CD4-positive, alpha-beta T cell treated with Interleukin-4 for 1 hour (primary cell): Measurements from ENCODE around the gene SLC35A5.

Experiments used
- DNase-seq, 2 donors: peaks; one replicate each; pipeline ENCODE4 v3.0.0-alpha.2; 2020 to 2022

The SLC35A5 gene

GRCh38 chr3:112579232-112579631 lies 17.4 kb downstream of the SLC35A5 start:
- peak in 1 of 2 donors; percentile 12 for DNase-seq

DNA sequence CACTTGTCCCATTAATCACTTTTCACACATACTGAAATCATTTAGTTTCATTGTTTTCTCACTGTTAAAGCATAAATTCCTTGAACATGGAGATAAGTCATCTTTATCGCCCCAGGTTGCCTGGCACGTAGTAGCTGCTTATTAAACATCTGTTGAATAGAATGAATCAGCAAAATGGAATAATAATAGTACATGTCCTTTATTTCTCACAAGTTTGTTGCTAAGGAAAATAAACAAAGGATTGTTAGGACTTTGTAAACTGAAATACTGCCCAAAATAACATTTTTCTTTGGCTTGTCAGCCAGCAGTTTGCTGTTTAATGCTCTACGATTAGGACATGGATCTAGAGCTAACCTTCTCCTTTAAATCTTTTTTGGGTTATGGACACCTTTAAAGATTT lies 17.9 kb downstream of the SLC35A5 start:
- DNase-seq = no peak

- peak; percentile 12 to 36 for DNase-seq
These were observed 20.5 kb downstream of the SLC35A5 start for GRCh38 chr3:112582244-112582874.

DNA sequence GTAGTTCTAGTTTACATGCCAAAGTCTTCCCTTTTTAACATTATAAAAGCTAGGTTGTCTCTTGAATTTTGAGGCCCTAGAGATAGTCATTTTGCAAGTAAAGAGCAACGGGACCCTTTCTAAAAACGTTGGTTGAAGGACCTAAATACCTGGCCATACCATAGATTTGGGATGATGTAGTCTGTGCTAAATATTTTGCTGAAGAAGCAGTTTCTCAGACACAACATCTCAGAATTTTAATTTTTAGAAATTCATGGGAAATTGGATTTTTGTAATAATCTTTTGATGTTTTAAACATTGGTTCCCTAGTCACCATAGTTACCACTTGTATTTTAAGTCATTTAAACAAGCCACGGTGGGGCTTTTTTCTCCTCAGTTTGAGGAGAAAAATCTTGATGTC lies 21.3 kb downstream of the SLC35A5 start:
- DNase-seq = no peak

GRCh38 chr3:112585782-112586181 lies 23.9 kb downstream of the SLC35A5 start:
- DNase-seq = no peak

DNA sequence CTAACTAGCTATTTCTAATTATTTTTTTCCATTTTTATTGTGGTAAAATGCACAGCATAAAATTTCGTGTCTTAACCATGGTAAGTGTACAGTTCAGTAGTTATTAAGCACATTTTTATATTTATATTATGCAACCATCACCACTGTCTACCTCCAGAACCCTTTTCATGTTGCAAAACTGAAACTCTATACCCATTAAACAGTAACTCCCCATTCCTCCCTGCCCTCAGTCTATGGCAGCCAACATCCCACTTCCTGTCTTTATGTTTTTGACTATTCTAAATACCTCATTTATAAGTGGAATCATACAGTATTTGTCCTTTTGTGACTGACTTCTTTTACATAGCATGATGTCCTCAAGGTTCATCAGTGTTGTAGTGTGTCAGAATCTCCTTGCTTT lies 25.5 kb downstream of the SLC35A5 start:
- DNase-seq = no peak

DNA sequence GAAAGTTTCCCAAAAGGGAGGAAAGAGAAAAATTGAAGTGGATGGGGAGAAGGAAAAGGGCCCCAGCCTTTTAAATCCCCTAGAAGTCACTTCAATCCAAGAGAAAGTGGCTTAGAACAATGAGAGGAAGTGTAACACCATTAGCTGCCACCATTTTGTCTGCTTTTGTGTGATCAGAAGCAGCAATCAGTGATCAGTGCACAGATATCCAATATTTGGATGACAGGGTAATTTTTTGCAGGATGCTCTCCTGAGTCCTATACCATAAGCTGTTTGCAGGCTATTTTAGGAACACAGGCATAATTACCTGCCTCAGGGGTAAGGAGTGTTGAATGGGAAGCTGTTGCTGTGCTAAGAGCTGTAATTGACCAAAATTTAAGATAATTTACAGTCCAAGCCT lies 31.4 kb downstream of the SLC35A5 start:
- no peak for DNase-seq

DNA sequence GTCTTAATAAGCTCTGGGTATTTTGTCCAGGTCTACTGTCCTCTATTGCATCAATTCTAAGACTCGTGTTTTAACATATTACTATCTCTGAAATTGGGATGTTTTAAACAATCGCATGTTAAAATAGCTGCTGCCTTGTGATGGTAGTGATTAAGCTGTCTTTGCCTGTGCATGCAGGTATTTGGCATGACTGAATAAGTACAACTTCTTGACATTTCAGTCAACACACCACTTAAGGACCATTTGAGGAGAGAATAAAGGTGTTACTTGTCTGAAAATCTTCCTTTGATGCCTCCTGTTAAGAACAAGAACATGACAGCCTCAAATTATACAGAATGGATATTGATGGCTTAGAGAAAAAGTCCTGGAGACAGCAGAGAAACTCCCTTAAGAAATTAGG lies 33.0 kb downstream of the SLC35A5 start:
- no peak for DNase-seq

DNA sequence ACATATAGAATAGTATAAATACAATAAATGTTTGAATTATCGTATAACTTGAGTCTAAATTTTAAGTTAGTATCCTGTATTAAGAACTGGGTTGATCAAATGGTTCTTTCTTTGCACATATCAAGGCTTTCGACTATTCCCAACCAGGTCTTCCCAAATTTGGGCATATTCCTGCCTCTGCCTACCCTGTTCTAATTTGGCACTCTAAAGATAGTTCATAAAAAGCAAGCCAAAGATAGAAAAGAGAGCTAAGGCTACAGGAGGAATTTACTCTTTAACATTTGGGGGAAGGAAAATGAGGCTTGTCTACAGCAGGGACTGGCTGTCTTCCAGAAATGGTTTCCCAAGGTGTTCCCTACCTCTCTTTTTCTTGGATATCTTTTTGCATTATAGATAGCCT lies 36.1 kb downstream of the SLC35A5 start:
- DNase-seq = no peak

DNA sequence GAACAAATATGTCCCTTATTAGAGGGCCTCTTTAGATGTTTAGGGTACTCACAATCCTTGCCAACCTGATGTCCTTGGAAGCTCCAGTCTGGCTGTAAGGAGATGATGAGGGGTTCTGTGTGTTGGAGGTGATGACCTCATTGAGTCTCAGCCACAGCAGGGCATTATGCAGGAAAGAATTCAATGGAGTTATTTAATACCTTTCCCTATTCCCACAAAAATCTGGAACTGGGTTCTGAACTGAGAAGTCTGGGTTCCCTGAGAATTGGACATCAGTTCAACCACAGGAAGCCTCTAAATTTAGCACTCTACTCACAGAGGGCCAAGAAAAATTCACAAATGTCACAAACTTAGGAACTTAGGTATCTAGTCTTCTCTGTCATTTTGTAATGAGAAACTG lies 36.9 kb downstream of the SLC35A5 start:
- DNase-seq = no peak

- no peak for DNase-seq
These were observed 40.5 kb downstream of the SLC35A5 start for GRCh38 chr3:112602217-112602838.

GRCh38 chr3:112604536-112604935 lies 42.7 kb downstream of the SLC35A5 start:
- no peak for DNase-seq

- DNase-seq = no peak
These were observed 43.4 kb downstream of the SLC35A5 start for GRCh38 chr3:112605285-112605684.

GRCh38 chr3:112606098-112606497 lies 44.3 kb downstream of the SLC35A5 start:
- no peak for DNase-seq

DNA sequence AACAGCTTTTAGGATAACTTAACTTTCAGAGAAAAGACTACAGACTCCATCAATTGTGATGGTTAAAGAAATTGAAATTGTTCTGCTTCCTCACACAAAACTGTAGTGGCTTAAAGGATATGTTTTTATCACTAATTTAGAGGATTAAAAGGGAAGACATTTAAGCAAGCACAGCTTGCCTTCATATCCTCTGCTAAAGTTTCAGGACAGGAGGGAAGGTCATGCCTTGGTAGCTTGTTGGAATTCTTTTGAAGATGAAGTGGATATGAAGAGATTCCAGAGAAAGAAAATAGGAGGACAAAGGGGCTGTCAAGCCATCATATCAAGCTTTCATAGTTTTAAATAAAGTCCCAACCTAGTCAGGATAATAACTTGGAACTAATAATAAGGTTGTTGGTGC lies 46.0 kb downstream of the SLC35A5 start:
- DNase-seq = no peak

DNA sequence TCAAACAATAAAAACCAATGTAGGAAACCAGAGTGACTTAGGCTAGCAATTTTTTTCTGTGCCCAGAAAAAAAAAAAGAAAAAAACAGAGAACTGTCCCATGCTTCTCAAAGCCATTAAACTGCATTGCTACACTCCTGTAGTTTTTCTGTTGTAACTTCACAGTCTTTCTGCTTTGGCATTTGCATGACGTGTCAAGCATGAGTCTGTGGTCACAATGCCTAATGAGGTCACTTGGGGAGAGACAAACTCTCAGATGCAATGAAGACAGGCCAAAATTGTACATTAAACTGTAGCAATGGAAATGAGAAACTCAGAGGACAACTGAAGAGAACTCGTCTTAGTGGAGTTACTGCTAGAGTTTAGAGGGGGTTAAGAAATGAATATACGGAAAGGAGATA lies 48.3 kb downstream of the SLC35A5 start:
- DNase-seq = no peak

GRCh38 chr3:112611752-112612515 lies 50.1 kb downstream of the SLC35A5 start:
- no peak for DNase-seq

DNA sequence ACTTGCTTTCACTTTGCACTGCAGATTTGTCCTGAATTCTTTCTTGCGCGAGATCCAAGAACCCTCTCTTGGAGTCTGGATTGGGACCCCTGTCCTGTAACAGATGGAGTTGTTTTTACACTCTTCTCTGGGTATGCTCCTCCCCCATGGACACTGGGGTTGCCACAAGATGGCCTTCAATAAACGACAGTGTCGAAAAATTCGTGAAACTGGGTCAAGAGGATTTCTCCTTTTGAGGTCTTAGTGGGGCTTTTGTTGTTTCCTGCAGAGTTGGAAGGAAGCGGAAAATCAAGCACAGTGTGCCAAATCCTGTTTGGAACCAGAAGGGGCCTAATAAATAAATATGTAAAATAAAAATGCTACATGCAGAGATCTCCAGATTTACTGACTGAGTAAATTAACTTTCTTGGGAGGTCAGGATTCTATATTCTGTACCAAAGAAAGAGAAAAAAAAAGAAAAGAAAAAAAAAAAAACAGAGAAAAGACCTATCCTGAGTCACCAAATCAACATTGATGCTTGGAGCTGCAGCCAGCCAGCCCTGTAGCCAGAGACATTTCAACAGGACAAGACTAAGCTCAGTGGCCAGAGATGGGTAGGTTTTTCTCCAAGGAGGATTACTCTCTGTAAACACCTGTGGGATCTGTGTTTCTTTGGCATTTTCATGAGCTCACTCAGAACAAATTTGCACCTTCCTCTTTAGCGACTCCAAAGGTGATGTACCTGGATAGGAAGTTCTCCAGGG lies 54.3 kb downstream of the SLC35A5 start:
- DNase-seq = no peak

DNA sequence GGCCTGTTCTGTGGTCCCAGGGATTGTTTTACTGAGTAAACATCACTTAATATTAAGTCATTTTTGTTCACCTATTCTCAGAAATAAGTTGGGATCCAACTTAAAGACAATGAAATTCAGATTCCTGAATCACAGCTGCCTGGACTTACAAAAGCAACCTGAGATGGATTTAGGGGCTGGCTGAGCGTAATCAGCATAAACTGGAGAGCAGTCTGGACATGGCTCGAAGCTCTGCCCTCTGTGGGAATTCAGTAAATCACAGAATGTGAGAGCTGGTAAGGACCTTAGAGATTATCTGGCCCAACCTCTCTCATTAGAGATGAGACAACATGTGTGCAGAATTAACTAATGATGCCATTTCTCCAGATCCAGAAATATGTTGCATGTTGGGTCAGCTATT lies 55.4 kb downstream of the SLC35A5 start:
- no peak for DNase-seq

DNA sequence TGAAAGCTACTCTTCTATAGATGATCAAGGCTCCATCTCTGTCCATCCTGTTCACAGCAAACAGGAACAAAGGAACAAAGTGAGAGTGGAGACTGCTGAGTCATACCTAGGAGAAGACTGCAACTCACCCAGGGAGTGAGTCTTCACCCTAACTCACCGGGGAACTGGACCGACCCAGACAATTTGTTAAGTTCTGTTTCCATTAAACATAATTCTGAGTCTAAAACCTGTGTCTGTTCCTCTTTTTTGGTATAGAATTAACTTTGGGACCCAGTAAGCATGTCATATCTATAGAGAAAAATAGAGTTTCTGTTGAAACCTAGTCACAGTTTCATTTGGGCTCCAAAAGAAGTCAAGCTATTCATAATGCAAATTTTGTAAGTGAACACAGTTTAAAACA lies 57.5 kb downstream of the SLC35A5 start:
- DNase-seq = no peak

DNA sequence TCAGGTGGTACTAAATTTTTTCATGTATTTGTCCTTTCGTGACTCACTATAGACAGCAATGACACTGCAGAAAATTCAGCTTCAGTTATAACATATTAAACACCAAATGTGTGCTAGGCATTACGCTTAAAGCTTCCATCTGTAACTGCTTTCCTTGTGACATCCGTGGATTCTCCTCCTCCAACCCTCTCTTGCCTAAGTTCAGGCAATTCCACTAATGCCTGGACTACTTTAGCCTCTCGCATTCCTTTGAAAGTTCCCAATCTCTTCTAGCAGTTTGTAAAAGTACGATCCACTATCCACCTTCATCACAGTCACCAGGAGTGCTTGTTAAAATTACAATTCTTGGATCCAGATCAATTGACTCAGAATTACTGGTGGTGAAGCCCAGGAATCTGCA lies 61.4 kb downstream of the SLC35A5 start:
- no peak for DNase-seq

DNA sequence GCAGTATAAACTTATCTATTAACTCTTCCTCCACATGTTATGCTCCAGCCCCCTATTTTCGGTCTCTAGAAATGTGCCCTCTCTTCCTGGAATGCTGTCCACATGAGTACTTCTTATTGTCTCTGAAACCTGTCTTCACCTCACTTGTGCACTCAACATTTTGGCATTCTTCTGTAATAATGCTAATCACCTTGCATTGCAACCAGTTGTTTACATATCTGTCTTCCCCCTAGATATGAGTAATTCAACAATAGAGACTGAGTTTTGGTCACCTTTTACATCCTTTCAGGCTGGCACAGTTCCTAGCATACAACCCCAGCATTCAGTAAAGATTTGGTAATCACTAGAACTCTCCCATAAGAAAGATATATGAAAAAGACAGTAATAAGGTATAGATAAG lies 61.9 kb downstream of the SLC35A5 start:
- no peak for DNase-seq

DNA sequence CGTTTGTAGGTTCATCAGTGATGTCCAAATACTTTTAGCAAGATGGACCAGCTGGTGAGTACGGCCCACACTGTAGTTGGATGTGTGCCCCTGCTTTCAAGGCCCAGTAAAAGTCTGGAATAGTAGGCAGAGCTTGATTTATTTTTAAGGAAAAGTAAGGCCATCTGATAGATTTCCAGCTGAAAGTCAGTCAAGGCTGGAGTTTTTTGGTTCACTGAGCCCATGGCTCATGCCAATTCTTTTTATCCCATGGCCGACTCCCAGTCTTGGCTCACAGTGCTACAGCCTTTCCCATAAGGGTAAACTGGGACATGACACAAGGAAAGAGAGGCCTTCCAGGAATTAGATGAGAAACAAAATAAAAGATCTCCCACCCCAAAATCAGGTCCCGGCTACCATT lies 65.6 kb downstream of the SLC35A5 start:
- no peak for DNase-seq
